Parathyroid adenoma (tissue), 2 donors: ENCODE measurements around the gene CFAP161.

ENCODE experiments used
- H2AFZ ChIP-seq: fragments of 300-600 bp; sonication (generic); one replicate; pipeline ENCODE4 v1.7.0; 2017; ENCODE audit warnings: antibody characterized with exemption, mild to moderate bottlenecking
- H3K27ac ChIP-seq: fragments of 300-600 bp; sonication (generic); one replicate; pipeline ENCODE4 v1.7.0; 2017
- H3K27me3 ChIP-seq: fragments of 300-600 bp; sonication (generic); one replicate; pipeline ENCODE4 v1.7.0; 2017; ENCODE audit warnings: low read length; ENCODE audit not compliant: control insufficient read depth, insufficient read depth
- H3K36me3 ChIP-seq: fragments of 300-600 bp; sonication (generic); one replicate; pipeline ENCODE4 v1.7.0; 2017; ENCODE audit warnings: low read length; ENCODE audit not compliant: control insufficient read depth, insufficient read depth
- H3K4me1 ChIP-seq: fragments of 300-600 bp; sonication (generic); one replicate; pipeline ENCODE4 v1.7.0; 2017; ENCODE audit warnings: control low read depth
- H3K4me2 ChIP-seq: fragments of 300-600 bp; sonication (generic); one replicate; pipeline ENCODE4 v1.7.0; 2017; ENCODE audit warnings: low read length
- H3K4me3 ChIP-seq: fragments of 300-600 bp; sonication (generic); one replicate; pipeline ENCODE4 v1.7.0; 2017; ENCODE audit warnings: low read depth, low read length
- H3K79me2 ChIP-seq: fragments of 300-600 bp; sonication (generic); one replicate; pipeline ENCODE4 v1.7.0; 2017; ENCODE audit warnings: control low read depth
- H3K9ac ChIP-seq: fragments of 300-600 bp; sonication (generic); one replicate; pipeline ENCODE4 v1.7.0; 2017; ENCODE audit warnings: mild to moderate bottlenecking
- H3K9me3 ChIP-seq: fragments of 300-600 bp; sonication (generic); one replicate; pipeline ENCODE4 v1.7.0; 2017; ENCODE audit warnings: low read length; ENCODE audit not compliant: control insufficient read depth
- TF ChIP-seq, protein P1 (sequence below): fragments of 300-600 bp; sonication (generic); IDR thresholded peaks from one replicate; pipeline ENCODE4 v1.7.0; 2017; ENCODE audit warnings: antibody characterized with exemption, mild to moderate bottlenecking
- donor health status: primary hyperparathyroidism.

Gene CFAP161

DNA sequence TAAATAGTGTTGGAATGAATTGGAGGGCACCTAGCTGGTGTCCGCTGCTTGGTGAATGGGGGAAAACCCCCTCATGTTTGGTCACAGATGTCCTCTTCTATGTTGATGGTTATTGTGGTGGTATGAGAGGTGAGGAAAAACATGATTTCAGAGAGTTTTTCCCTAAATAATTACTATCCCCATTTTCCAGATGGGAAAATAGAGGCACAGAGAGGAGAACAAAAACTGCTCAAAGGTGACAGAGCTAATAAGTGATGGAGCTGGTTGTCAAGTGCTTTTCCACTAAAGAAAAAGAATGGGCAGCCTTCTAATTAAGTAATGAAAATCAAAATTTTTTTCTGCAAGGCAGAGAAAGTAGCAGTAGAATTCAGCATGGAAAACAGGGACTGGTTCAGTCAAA, 30.2 kb upstream of the CFAP161 start:
- Histone ChIP-seq H3K27me3 (no peaks in the 10 kb centered on the region), H3K4me2 (no peak overlapping the region), H3K4me3 (no peak overlapping the region), H2AFZ (no peak overlapping the region), H3K4me1 (no peaks in the 10 kb centered on the region), H3K27ac (no peak overlapping the region), H3K79me2 (no peaks in the 10 kb centered on the region), H3K9me3 (no peaks in the 10 kb centered on the region), H3K36me3 (no peaks in the 10 kb centered on the region), H3K9ac (no peak overlapping the region)
- TF ChIP-seq, protein P1, sequence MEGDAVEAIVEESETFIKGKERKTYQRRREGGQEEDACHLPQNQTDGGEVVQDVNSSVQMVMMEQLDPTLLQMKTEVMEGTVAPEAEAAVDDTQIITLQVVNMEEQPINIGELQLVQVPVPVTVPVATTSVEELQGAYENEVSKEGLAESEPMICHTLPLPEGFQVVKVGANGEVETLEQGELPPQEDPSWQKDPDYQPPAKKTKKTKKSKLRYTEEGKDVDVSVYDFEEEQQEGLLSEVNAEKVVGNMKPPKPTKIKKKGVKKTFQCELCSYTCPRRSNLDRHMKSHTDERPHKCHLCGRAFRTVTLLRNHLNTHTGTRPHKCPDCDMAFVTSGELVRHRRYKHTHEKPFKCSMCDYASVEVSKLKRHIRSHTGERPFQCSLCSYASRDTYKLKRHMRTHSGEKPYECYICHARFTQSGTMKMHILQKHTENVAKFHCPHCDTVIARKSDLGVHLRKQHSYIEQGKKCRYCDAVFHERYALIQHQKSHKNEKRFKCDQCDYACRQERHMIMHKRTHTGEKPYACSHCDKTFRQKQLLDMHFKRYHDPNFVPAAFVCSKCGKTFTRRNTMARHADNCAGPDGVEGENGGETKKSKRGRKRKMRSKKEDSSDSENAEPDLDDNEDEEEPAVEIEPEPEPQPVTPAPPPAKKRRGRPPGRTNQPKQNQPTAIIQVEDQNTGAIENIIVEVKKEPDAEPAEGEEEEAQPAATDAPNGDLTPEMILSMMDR: no peak

DNA sequence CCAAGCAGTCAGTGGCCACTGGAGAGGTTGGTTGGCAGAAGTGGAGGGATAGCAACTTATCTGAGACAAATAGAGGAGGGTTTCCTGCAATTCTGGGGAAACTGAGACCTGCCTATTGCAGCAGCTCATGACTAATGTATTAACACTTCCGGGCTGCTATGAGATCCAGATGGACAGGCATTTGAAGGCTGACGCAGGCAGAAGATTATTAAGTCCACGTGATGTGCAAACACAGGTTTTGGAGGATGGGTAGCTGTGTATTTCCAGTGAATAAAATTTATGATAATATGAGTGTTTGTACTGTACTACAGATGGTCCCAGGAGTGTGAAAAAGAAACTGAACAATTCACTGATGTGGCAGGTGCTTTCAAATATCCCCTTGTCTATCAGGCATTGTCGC, 28.5 kb upstream of the CFAP161 start:
- no peaks in the 10 kb centered on the region for H3K4me1 ChIP-seq
- no peak overlapping the region for H3K27ac ChIP-seq
- no peaks in the 10 kb centered on the region for H3K36me3 ChIP-seq
- TF ChIP-seq, protein P1: no peak
- no peaks in the 10 kb centered on the region for H3K9me3 ChIP-seq
- H3K4me2 ChIP-seq: no peak overlapping the region
- H3K27me3 ChIP-seq: no peaks in the 10 kb centered on the region
- no peak overlapping the region for H2AFZ ChIP-seq
- no peaks in the 10 kb centered on the region for H3K79me2 ChIP-seq
- no peak overlapping the region for H3K4me3 ChIP-seq
- no peak overlapping the region for H3K9ac ChIP-seq

DNA sequence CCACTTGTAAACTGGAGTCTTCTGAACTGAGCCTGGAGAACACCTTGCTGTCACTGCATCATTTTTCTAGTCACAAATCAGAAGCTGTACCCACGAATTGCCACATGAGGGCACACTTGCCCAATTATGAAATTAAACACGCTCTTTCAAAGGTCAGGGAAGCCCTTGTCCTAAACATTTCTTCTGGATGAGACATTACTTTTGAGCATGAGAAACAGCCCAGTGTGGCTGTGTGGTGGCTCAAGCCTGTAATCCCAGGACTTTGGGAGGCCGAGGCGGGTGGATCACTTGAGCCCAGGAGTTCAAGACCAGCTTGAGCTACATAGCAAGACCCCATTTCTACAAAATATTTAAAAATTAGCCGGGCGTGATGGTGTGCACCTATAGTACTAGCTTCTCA, 27.5 kb upstream of the CFAP161 start:
- Histone ChIP-seq H2AFZ (no peak overlapping the region), H3K36me3 (no peaks in the 10 kb centered on the region), H3K4me1 (no peaks in the 10 kb centered on the region), H3K4me2 (no peak overlapping the region), H3K27ac (no peak overlapping the region), H3K4me3 (no peak overlapping the region), H3K9ac (no peak overlapping the region), H3K9me3 (no peaks in the 10 kb centered on the region), H3K27me3 (no peaks in the 10 kb centered on the region), H3K79me2 (no peaks in the 10 kb centered on the region)
- TF ChIP-seq, protein P1: peak; percentile 59

DNA sequence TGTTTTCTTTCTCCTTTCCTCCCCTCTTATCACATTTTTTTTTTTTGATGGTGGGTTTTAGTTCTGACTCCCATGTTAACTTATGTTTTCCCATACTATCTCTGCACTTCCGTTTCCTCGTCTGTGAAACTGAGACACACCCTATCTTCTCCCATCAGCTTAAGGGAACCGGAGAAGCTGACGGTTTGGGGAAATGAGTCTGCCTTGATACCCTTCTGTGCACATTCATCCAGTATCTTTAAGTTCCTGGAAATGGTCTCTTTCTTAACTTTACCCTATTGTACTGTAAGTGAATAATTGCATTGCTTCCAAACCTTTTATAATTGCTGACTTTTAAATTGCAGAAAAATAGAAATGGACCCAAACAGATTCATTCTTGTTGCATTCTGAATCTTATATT, 26.2 kb upstream of the CFAP161 start:
- Histone ChIP-seq H3K4me3 (no peak overlapping the region), H3K27me3 (no peaks in the 10 kb centered on the region), H3K9ac (no peak overlapping the region), H3K79me2 (no peaks in the 10 kb centered on the region), H2AFZ (no peak overlapping the region), H3K9me3 (no peaks in the 10 kb centered on the region), H3K4me2 (no peak overlapping the region), H3K4me1 (no peaks in the 10 kb centered on the region), H3K36me3 (no peaks in the 10 kb centered on the region), H3K27ac (no peak overlapping the region)
- TF ChIP-seq, protein P1: no peak

DNA sequence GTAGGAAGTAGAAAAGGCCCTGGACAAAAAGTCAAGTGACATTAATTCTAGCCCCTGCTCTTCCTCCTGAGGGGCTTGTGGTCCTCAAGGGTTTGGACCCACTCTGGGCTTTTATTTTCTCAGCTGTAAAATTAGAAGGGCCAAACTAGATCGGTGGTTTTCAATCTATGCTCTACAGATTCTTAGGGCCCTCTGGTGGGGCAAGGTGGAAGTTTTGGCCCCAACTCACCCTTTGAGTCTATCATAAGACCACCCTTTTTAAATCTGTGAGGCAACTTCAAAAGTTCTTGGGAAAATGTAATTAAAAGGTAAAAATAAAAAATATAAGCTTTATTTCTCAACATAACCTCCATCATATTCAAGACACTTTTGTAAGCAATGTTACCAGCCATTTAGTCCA, 25.6 kb upstream of the CFAP161 start:
- Histone ChIP-seq H2AFZ (no peak overlapping the region), H3K36me3 (no peaks in the 10 kb centered on the region), H3K4me2 (no peak overlapping the region), H3K9ac (no peak overlapping the region), H3K27me3 (no peaks in the 10 kb centered on the region), H3K27ac (no peak overlapping the region), H3K9me3 (no peaks in the 10 kb centered on the region), H3K4me3 (no peak overlapping the region), H3K4me1 (no peaks in the 10 kb centered on the region), H3K79me2 (no peaks in the 10 kb centered on the region)
- TF ChIP-seq, protein P1: peak; percentile 18
